Measurements from ENCODE around the gene FREY1. TPM values are rescaled to one million over a fixed set of nuclear protein-coding genes. Genes with fewer than 3 reads are reported as not detected.
"Not testable (repeated sequence)": the region's sequence is repeated elsewhere in the genome, so short reads cannot be mapped to it uniquely, and the experiment has no call there.

The FREY1 gene
- total RNA-seq, 2 experiments from 2014 or later, result 3.2 to 3.9 TPM

DNA sequence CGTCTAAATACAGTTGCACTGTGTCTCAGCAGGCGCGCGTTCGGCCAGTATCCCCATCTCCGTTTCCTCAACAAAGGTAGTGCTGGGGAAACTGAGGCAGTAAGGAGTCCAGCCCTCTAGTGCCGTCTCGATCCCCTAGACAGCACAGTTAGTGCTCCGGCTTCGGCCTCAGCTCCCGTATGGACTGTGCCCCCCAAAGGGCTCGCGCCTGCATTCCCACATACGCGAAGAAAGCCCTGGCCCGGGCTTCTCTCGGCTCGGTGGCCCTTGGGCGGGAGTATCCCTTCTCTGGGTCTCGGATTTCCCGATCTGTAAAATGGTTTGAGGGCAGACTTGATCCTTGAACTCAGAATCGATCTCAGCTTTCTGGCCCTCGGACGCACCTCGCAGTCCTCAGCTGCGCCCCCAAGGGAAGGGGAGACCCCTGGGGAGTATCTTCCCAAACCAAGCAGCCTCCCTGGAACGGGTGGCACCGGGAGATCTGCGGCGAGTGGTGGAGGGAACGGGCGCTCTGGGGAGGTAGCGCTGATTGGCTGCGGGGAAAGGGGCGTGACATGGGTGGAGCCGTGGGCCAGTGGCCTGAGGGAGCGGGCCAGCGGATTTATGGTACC lies 11.4 kb upstream of the FREY1 start:
- peaks cover 46% of the 10 kb centered on the region for H3K4me1 Mint-ChIP-seq
- POLR2A ChIA-PET, result interaction anchor here (0.6 kb wide), 1 partner anchor 9 kb away, joined by 3 read pairs; no protein-coding TSS in a partner anchor
- peaks cover 19% of the 10 kb centered on the region for H3K36me3 Mint-ChIP-seq (ENCODE audit: low read depth)
- H3K9me3 Mint-ChIP-seq, result no peaks in the 10 kb centered on the region
- H3K4me3 Mint-ChIP-seq, result peak overlapping the region; percentile 93
- H3K27ac Mint-ChIP-seq, result peak overlapping the region; percentile 99
- peak; percentile 70 for DNase-seq
- H3K27me3 Mint-ChIP-seq, result peaks cover 9% of the 10 kb centered on the region
- CTCF ChIA-PET, result interaction anchor here (1.1 to 2.8 kb wide), 2 partner anchors 10 to 76 kb away, joined by 4 to 10 read pairs; no protein-coding TSS in a partner anchor

GRCh38 chr11:45917623-45918330 lies 10.7 kb upstream of the FREY1 start, which contains the start of gene PEX16:
Gene PEX16, minus strand, starts transcription at chr11:45917877. Its CDS starts 66 bp downstream, at chr11:45917811.
- Mint-ChIP-seq H3K4me1 (peaks cover 43% of the 10 kb centered on the region), H3K36me3 (ENCODE audit: low read depth) (peaks cover 17% of the 10 kb centered on the region), H3K27me3 (peaks cover 6% of the 10 kb centered on the region), H3K9me3 (no peaks in the 10 kb centered on the region), H3K4me3 (peak within 1 kb of the TSS; percentile 93), H3K27ac (peak within 1 kb of the TSS; percentile 99)
- ChIA-PET POLR2A (interaction anchor here (0.6 kb wide), 2 partner anchors 62 to 321 kb away, joined by 3 to 4 read pairs; no protein-coding TSS in a partner anchor), CTCF (interaction anchor here (0.6 to 2.8 kb wide), 4 partner anchors 10 to 971 kb away, joined by 3 to 10 read pairs (median 4); partner anchors contain the start of gene FREY1)
- peak; percentile 97 for DNase-seq

DNA sequence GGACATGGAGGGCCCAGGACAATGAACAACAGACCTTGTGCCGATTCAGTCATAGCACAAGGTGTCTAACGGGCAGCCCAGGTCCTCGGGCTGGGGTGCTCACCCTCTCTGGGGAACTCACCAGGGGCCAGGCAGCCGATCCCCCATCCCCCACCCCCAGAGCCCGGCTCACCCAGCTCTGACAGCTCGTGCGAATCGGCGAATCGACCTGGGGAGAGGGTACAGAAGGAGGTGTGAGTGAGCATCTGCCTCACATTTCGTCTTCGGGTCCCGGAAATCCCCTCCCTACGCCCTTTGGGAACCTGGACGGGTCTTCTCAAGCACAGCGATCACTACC lies 10.2 kb upstream of the FREY1 start:
- H3K36me3 Mint-ChIP-seq (ENCODE audit: low read depth), result peaks cover 17% of the 10 kb centered on the region
- H3K4me3 Mint-ChIP-seq, result peak overlapping the region; percentile 93
- peak; percentile 38 for DNase-seq
- peaks cover 43% of the 10 kb centered on the region for H3K4me1 Mint-ChIP-seq
- ChIA-PET POLR2A (no interaction called here), CTCF (interaction anchor here (0.6 to 1.8 kb wide), 2 partner anchors 10 to 971 kb away, joined by 3 read pairs; partner anchors contain the start of gene FREY1)
- peaks cover 6% of the 10 kb centered on the region for H3K27me3 Mint-ChIP-seq
- peak overlapping the region; percentile 99 for H3K27ac Mint-ChIP-seq
- H3K9me3 Mint-ChIP-seq, result no peaks in the 10 kb centered on the region

DNA sequence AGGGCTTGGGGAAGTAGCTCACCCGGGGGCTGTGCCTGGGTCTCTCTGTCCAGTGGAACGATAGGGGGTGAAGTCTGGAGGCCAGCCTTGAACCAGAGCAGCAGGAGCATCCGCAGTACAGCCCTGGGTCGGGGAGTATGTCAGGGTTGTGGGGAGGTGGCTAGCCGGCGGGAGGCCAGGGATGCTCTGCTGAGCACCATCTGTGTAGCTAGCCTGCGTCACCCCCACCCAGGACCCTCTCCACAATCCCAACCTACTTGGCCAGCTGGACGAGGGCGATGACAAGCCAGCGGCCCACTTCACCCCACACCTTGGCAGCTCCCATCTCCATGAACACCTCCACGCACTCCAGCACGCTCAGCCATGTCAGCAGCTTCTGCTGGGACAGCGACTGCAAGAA lies 8.4 kb upstream of the FREY1 start:
- ChIA-PET POLR2A (no interaction called here), CTCF (no interaction called here)
- Mint-ChIP-seq H3K27me3 (no peaks in the 10 kb centered on the region), H3K4me3 (no peak overlapping the region), H3K4me1 (peaks cover 40% of the 10 kb centered on the region), H3K9me3 (no peaks in the 10 kb centered on the region), H3K36me3 (ENCODE audit: low read depth) (peaks cover 22% of the 10 kb centered on the region), H3K27ac (no peak overlapping the region)
- no peak for DNase-seq

DNA sequence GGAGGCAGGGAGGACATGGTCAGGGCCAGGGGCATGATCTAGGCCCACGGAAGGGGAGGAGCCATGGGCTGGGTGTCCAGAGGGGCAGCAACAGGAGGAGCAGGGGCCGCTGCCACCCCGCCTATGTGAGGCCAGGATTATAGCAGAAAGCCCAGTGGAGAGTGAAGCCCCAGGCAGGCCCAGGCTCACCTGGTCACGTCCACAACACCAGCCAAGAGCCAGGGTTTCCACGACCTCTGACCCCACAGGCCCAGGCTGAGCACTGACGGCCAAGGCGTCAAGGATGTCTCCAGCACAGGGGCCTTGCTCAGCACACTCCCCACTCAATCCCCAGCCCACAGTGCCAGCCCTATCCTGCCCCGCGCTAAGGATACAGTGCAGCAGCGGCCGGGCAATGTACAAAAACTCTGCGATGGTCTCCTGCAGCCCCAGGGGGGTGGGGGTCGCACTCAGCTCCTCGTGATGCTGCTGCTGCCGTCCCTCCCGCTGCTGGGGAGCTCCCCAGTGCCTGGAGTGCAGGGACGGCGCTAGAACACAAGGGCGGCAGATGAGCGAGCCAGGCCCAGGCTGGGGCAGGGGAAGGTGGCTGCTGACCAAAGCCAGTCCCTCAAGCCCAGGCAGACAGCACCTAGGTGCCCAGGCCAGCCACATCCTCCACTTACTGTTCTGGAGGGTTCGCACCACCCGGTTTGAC lies 7.0 kb upstream of the FREY1 start:
- H3K4me1 Mint-ChIP-seq, result peaks cover 29% of the 10 kb centered on the region
- CTCF ChIA-PET, result interaction anchor here (1.1 kb wide), 1 partner anchor 13 kb away, joined by 3 read pairs; no protein-coding TSS in a partner anchor
- no peak overlapping the region for H3K4me3 Mint-ChIP-seq
- H3K36me3 Mint-ChIP-seq (ENCODE audit: low read depth), result peaks cover 22% of the 10 kb centered on the region
- H3K27ac Mint-ChIP-seq, result no peak overlapping the region
- POLR2A ChIA-PET, result no interaction called here
- H3K27me3 Mint-ChIP-seq, result no peaks in the 10 kb centered on the region
- no peak for DNase-seq
- no peaks in the 10 kb centered on the region for H3K9me3 Mint-ChIP-seq

DNA sequence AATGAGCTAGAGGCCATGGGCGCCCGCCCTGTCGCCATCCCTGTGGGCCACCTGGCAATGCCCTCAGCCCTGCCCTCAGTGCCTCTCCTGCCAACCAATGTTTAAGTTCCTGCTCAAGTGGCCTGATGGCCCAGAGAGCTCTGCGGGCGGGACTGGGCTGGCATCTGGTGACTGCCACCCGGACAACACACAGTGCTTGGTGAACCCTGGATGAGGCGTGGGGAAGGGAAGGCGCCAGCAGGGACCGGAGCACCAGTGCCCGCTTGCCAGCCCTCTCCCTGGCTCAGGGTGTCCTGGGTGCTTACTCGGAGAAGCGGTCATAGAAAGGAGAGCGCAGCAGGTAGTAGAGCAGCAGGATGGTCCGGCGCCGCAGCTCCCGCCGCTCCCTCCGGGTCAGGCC lies 6.4 kb upstream of the FREY1 start:
- no peaks in the 10 kb centered on the region for H3K27me3 Mint-ChIP-seq
- H3K9me3 Mint-ChIP-seq, result no peaks in the 10 kb centered on the region
- peaks cover 22% of the 10 kb centered on the region for H3K36me3 Mint-ChIP-seq (ENCODE audit: low read depth)
- H3K4me1 Mint-ChIP-seq, result peaks cover 23% of the 10 kb centered on the region
- no peak for DNase-seq
- ChIA-PET POLR2A (no interaction called here), CTCF (interaction anchor here (0.9 to 1.4 kb wide), 3 partner anchors 13 to 26 kb away, joined by 3 read pairs; no protein-coding TSS in a partner anchor)
- H3K27ac Mint-ChIP-seq, result no peak overlapping the region
- no peak overlapping the region for H3K4me3 Mint-ChIP-seq

DNA sequence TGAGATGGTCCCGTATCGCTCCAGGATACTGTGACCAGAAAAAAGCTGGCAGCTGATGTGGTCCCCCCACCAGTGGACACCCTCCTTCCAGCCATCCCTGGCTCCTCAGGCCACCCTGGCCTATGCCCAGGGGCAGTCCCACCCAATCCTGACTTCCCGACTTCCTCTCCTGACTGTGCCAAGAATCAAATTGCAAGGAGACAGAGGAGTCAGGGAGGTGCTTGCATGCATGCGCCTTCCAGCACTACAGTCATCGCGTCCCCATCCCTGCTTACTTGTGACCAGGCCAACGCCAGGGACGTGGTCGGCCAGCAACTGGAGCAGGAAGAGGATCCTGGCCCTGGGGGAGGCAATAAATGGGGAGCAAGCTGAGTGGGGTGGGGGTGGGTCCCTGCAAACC lies 3.6 kb upstream of the FREY1 start:
- H3K4me1 Mint-ChIP-seq, result peaks cover 8% of the 10 kb centered on the region
- no peak overlapping the region for H3K4me3 Mint-ChIP-seq
- POLR2A ChIA-PET, result no interaction called here
- H3K27ac Mint-ChIP-seq, result no peak overlapping the region
- no peaks in the 10 kb centered on the region for H3K9me3 Mint-ChIP-seq
- H3K27me3 Mint-ChIP-seq, result no peaks in the 10 kb centered on the region
- peaks cover 20% of the 10 kb centered on the region for H3K36me3 Mint-ChIP-seq (ENCODE audit: low read depth)
- CTCF ChIA-PET, result no interaction called here
- no peak for DNase-seq

DNA sequence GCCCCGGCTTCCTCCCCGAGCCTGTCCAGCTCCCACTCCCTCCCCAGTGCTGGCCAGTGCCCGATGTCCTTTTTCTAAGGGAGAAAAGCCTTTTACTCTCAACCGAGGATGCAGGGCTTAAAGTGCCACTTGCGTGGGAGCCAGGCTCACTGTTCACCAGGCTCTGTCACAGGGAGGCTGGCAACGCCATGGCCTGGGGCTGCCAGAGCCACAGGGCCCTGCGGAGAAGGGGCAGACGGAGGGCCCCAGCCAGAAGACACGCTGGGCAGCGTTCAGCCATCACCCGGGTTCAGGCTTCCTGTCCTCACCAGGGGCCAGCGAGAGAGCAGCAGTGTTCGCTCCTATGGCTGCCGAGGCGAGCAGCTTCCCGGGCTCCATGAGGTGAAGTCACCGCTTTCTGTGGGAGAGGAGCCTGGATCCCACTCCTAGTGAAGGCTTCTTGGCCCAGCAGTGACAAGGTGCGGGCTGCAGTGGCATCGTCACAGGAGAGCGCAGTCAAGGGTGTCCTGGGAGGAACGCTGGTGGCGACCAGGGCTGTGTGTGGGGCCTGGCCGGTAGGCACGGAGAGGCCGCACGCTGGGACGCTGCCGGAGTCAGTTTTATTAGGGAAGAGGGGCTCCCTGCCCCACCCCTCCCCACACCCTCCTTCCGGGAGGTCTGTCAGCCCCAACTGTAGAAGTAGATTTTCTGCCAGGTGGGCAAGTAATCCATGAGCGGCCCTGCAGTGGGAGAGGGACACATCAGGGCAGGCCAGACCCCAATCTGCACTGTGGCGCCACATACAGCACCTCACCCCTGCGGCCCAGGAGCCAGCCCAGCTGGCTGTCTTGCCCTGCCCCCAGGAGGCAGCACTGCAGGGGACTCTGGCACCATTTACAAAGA lies 2.8 kb upstream of the FREY1 start:
- H3K9me3 Mint-ChIP-seq, result no peaks in the 10 kb centered on the region
- CTCF ChIA-PET, result no interaction called here

DNA sequence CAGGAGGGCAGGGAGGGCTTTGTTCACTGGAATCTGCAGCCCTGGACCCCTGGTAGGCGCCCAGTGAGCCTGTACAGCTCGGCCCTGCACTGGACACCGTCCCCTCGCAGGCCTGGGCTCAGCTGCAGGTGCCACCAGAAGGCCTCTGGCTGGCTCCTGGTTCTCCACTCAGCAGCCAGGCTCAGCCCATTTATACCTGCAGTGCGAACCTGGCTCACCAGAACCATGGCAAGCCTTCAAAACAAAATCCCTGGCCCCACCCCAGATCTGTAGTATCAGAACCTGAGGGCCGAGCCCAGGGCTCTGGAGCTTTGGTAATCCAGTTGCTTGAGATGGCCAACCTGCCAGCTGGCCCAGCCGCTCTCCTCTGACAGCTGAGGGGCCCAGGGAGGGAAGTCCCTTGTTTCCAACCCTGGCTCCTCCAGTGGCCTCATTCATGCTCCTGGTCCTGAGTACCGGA lies 870 bp upstream of the FREY1 start:
- ChIA-PET CTCF (interaction anchor here (1.2 kb wide), 1 partner anchor 9 kb away, joined by 3 read pairs; the partner anchor contains the start of gene PEX16), POLR2A (no interaction called here)
- Mint-ChIP-seq H3K27me3 (no peaks in the 10 kb centered on the region), H3K4me3 (no peak overlapping the region), H3K27ac (no peak overlapping the region), H3K36me3 (ENCODE audit: low read depth) (peaks cover 7% of the 10 kb centered on the region), H3K4me1 (peaks cover 5% of the 10 kb centered on the region), H3K9me3 (no peaks in the 10 kb centered on the region)
- DNase-seq, result no peak

More for the DNA sequence above, 2.8 kb upstream of the FREY1 start:
- H3K27ac Mint-ChIP-seq, result no peak overlapping the region
- H3K4me3 Mint-ChIP-seq, result no peak overlapping the region
- no peaks in the 10 kb centered on the region for H3K27me3 Mint-ChIP-seq
- H3K36me3 Mint-ChIP-seq (ENCODE audit: low read depth), result peaks cover 15% of the 10 kb centered on the region
- POLR2A ChIA-PET, result no interaction called here
- H3K4me1 Mint-ChIP-seq, result peaks cover 5% of the 10 kb centered on the region
- no peak for DNase-seq

GRCh38 chr11:45906096-45906682 lies 882 bp downstream of the FREY1 start:
- peaks cover 5% of the 10 kb centered on the region for H3K4me1 Mint-ChIP-seq
- no peak overlapping the region for H3K4me3 Mint-ChIP-seq
- no peak for DNase-seq
- peaks cover 8% of the 10 kb centered on the region for H3K27me3 Mint-ChIP-seq
- H3K27ac Mint-ChIP-seq, result peak overlapping the region; percentile 62
- ChIA-PET CTCF (interaction anchor here (0.6 to 1.1 kb wide), 3 partner anchors 13 to 105 kb away, joined by 3 to 5 read pairs (median 3); no protein-coding TSS in a partner anchor), POLR2A (no interaction called here)
- no peaks in the 10 kb centered on the region for H3K9me3 Mint-ChIP-seq
- H3K36me3 Mint-ChIP-seq (ENCODE audit: low read depth), result peaks cover 5% of the 10 kb centered on the region

GRCh38 chr11:45905576-45905975 lies 1.5 kb downstream of the FREY1 start:
- H3K9me3 Mint-ChIP-seq; H3K27ac Mint-ChIP-seq; H3K4me3 Mint-ChIP-seq; DNase-seq; H3K36me3 Mint-ChIP-seq (ENCODE audit: low read depth); H3K4me1 Mint-ChIP-seq; POLR2A ChIA-PET: not testable (repeated sequence)
- CTCF ChIA-PET, result interaction anchor here (1.0 to 1.1 kb wide), 2 partner anchors 13 to 21 kb away, joined by 3 to 5 read pairs; no protein-coding TSS in a partner anchor
- peaks cover 15% of the 10 kb centered on the region for H3K27me3 Mint-ChIP-seq

GRCh38 chr11:45905095-45905494 lies 2.0 kb downstream of the FREY1 start:
- no peak overlapping the region for H3K4me3 Mint-ChIP-seq
- no peaks in the 10 kb centered on the region for H3K36me3 Mint-ChIP-seq (ENCODE audit: low read depth)
- DNase-seq, result no peak
- ChIA-PET POLR2A (no interaction called here), CTCF (interaction anchor here (0.6 to 1.0 kb wide), 2 partner anchors 12 to 995 kb away, joined by 3 read pairs; no protein-coding TSS in a partner anchor)
- no peaks in the 10 kb centered on the region for H3K9me3 Mint-ChIP-seq
- H3K4me1 Mint-ChIP-seq, result peaks cover 9% of the 10 kb centered on the region
- peaks cover 17% of the 10 kb centered on the region for H3K27me3 Mint-ChIP-seq
- H3K27ac Mint-ChIP-seq, result no peak overlapping the region
